ENCODE measurements around the gene THRA.
"Not testable (repeated sequence)": the region's sequence is repeated elsewhere in the genome, so short reads cannot be mapped to it uniquely, and the experiment has no call there.

Gene THRA

DNA sequence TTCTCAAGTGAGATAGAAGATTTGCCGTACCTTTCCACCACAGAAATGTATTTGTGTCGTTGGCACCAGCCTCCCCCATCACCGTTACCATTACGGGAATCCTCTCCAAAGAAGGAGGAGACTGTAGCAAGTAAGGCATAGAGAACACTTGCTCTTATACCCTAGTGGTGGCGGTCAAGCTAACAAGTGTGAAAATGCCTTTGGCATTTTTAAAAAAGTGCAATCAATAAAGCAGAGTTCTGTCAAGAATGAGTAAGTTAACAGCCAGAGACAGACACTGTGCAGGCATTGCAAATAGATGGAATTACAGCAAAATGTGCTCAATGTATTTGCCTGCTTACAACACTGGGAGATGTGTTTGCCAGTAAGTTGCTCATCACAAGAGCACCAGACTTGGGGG is 66.7 kb downstream of the THRA start:
- TF ChIP-seq CTBP1 (IDR thresholded peaks at IDR 0.05; ENCODE audit: borderline replicate concordance) (no peak), ARNT (IDR thresholded peaks at IDR 0.05) (no peak), L3MBTL2 (conservative IDR thresholded peaks at IDR 0.05) (no peak), ZNF384 (IDR thresholded peaks at IDR 0.05) (no peak), FOXA1 (IDR thresholded peaks at IDR 0.05) (no peak)
- TF ChIP-seq, protein P1, sequence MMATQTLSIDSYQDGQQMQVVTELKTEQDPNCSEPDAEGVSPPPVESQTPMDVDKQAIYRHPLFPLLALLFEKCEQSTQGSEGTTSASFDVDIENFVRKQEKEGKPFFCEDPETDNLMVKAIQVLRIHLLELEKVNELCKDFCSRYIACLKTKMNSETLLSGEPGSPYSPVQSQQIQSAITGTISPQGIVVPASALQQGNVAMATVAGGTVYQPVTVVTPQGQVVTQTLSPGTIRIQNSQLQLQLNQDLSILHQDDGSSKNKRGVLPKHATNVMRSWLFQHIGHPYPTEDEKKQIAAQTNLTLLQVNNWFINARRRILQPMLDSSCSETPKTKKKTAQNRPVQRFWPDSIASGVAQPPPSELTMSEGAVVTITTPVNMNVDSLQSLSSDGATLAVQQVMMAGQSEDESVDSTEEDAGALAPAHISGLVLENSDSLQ (IDR thresholded peaks at IDR 0.05): no peak
- CTCF ChIA-PET: interaction anchor here (0.6 kb wide), 1 partner anchor 62 kb away, joined by 3 read pairs; no protein-coding TSS in a partner anchor
- no peak for DNase-seq (ENCODE audit: extremely low spot score)
- POLR2A ChIA-PET: interaction anchor here (10.8 kb wide), 1 partner anchor 9 kb away, joined by 135 read pairs; the partner anchor contains the start of gene CASC3

DNA sequence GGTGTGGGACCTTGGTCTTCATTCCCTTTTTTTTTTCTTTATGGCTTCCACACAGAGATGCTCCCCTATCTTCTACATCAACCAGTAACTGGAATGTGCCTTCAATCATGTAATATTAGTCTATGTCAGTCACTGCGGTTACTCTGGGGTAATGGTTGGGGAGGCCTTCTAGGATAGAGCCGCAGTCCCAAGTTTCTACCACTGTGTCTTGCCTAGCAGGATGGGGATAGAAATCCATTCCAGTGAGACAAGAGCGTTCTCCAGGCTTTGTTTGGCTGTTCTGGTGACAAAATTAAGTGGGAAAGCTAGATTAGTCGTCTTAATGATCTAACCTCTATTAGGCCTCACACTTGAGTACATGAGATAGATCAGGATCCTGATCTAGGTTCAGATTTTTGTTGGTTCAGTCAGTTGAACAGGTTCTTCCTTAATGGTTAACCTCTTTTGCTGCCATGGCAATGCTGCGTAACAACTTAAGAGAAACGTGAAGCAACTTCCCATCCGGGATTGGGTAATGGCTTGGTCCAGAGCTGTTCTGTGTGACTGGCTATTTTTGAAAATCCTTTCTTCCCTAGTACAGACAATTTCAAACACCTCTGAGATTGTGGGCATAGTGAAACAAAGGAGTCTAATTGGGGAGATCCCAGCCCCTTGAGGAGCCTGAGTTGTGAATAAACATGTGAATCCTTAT is 67.7 kb downstream of the THRA start:
- no peak for TF ChIP-seq ELF4 (IDR thresholded peaks at IDR 0.05)
- no peak for TF ChIP-seq FOXA1 (IDR thresholded peaks at IDR 0.05)
- TF ChIP-seq, protein P1 (IDR thresholded peaks at IDR 0.05): no peak
- TF ChIP-seq ZNF384 (IDR thresholded peaks at IDR 0.05): no peak
- no peak for TF ChIP-seq LEF1 (IDR thresholded peaks at IDR 0.05; ENCODE audit: borderline replicate concordance)
- no peak for TF ChIP-seq FOXK2 (IDR thresholded peaks at IDR 0.05)
- TF ChIP-seq NFRKB (IDR thresholded peaks at IDR 0.05): no peak
- no peak for TF ChIP-seq L3MBTL2 (conservative IDR thresholded peaks at IDR 0.05)
- TF ChIP-seq BHLHE40 (IDR thresholded peaks at IDR 0.05; ENCODE audit: borderline replicate concordance): no peak
- TF ChIP-seq FOXM1 (IDR thresholded peaks at IDR 0.05; ENCODE audit: borderline replicate concordance): no peak
- no peak for TF ChIP-seq SUZ12 (IDR thresholded peaks at IDR 0.05)
- TF ChIP-seq SP1 (IDR thresholded peaks at IDR 0.05): no peak
- no peak for TF ChIP-seq HDGF (IDR thresholded peaks at IDR 0.05; ENCODE audit: borderline replicate concordance)
- no peak for TF ChIP-seq TARDBP (IDR thresholded peaks at IDR 0.05)
- TF ChIP-seq ARNT (IDR thresholded peaks at IDR 0.05): no peak
- no peak for TF ChIP-seq CTBP1 (IDR thresholded peaks at IDR 0.05; ENCODE audit: borderline replicate concordance)
- no peak for DNase-seq (ENCODE audit: extremely low spot score)
- ChIA-PET CTCF (interaction anchor here (0.6 kb wide), 1 partner anchor 61 kb away, joined by 3 read pairs; no protein-coding TSS in a partner anchor), POLR2A (interaction anchor here (10.8 kb wide), 1 partner anchor 8 kb away, joined by 135 read pairs; the partner anchor contains the start of gene CASC3)

DNA sequence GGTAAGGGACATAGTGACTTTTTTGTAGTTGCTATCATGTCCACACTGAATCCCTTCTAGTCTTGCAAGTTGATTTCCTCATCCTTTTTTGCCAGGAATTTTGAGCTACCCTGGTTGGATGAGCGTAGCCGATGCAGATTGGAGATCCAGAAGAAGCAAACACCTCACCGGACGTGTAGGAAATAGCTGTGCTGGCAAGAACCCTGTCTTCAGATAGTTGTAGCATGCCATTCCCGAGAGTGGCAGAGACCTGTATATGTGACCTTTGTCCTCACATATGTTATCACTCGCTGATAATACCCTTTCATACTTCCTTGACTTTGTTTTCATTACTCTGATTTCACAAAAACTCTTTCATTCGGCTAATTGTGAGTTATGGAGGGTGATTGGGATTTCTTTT is 71.4 kb downstream of the THRA start:
- no peak for TF ChIP-seq LEF1 (IDR thresholded peaks at IDR 0.05; ENCODE audit: borderline replicate concordance)
- TF ChIP-seq FOXA1 (IDR thresholded peaks at IDR 0.05): no peak
- TF ChIP-seq ELF4 (IDR thresholded peaks at IDR 0.05): no peak
- POLR2A ChIA-PET: interaction anchor here (0.6 to 3.1 kb wide), 3 partner anchors 21 to 1445 kb away, joined by 3 to 15 read pairs (median 3); partner anchors contain the start of gene NR1D1
- DNase-seq (ENCODE audit: extremely low spot score): no peak
- CTCF ChIA-PET: interaction anchor here (2.0 kb wide), 1 partner anchor 22 kb away, joined by 8 read pairs; no protein-coding TSS in a partner anchor

DNA sequence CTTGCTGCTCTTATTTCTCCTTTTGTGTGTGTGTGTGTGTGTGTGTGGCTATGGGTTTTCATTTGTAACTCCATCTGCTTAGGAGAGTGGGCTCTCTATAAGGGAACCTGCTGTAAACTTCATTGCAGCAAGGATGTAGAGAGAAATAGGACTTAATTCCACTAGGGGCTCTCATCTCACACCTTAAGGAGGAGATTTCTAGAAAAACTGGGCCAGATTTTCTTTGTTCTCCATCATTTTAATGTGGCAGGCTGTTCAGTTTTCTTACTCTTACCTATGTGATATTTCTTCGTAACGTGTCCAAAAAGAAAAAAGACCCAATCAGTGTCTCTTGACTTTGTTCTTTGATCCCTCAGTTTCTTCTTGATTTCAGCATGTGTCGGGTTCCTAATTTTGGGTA is 73.1 kb downstream of the THRA start:
- ChIA-PET POLR2A (no interaction called here), CTCF (interaction anchor here (2.0 kb wide), 1 partner anchor 23 kb away, joined by 8 read pairs; no protein-coding TSS in a partner anchor)
- DNase-seq (ENCODE audit: extremely low spot score): no peak
- TF ChIP-seq NFRKB (IDR thresholded peaks at IDR 0.05): no peak
- TF ChIP-seq FOXA1 (IDR thresholded peaks at IDR 0.05): no peak
- no peak for TF ChIP-seq L3MBTL2 (conservative IDR thresholded peaks at IDR 0.05)
- no peak for TF ChIP-seq SUZ12 (IDR thresholded peaks at IDR 0.05)
- TF ChIP-seq FOXK2 (IDR thresholded peaks at IDR 0.05): no peak
- no peak for TF ChIP-seq FOXM1 (IDR thresholded peaks at IDR 0.05; ENCODE audit: borderline replicate concordance)
- TF ChIP-seq ARNT (IDR thresholded peaks at IDR 0.05): no peak
- TF ChIP-seq TARDBP (IDR thresholded peaks at IDR 0.05): no peak
- TF ChIP-seq, protein P1 (IDR thresholded peaks at IDR 0.05): no peak
- no peak for TF ChIP-seq ELF4 (IDR thresholded peaks at IDR 0.05)
- TF ChIP-seq SP1 (IDR thresholded peaks at IDR 0.05): no peak
- TF ChIP-seq HDGF (IDR thresholded peaks at IDR 0.05; ENCODE audit: borderline replicate concordance): no peak
- TF ChIP-seq ZNF384 (IDR thresholded peaks at IDR 0.05): no peak
- no peak for TF ChIP-seq LEF1 (IDR thresholded peaks at IDR 0.05; ENCODE audit: borderline replicate concordance)
- no peak for TF ChIP-seq CTBP1 (IDR thresholded peaks at IDR 0.05; ENCODE audit: borderline replicate concordance)
- TF ChIP-seq BHLHE40 (IDR thresholded peaks at IDR 0.05; ENCODE audit: borderline replicate concordance): no peak

DNA sequence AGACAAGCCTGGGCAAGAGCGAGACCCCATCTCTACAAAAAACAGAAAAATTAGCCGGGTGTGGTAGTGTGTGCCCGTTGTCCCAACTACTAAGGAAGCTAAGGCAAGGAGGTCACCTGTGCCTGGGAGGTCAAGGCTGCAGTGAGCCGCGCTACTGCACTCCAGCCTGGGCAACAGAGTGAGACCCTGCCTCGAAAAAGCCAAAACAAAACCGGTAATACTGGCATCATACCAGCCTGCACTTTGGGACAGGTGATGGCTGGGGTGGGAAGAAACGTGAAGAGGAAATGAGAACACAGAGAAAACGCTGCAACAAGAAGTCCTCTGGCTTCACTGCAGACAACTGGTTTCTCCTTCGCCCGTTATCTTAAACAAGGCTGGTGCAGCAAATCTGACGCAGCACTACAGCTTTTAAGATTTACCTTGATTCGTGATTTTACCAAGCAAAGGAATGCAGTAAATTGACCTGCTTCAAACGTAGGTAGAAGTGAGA is 76.8 kb downstream of the THRA start:
- ChIA-PET CTCF (interaction anchor here (0.6 to 1.4 kb wide), 6 partner anchors 27 to 1997 kb away, joined by 3 to 8 read pairs (median 4); no protein-coding TSS in a partner anchor), POLR2A (interaction anchor here (0.6 to 5.1 kb wide), 24 partner anchors 12 to 202 kb away, joined by 3 to 135 read pairs (median 4); partner anchors contain the start of genes MED24, MSL1, NR1D1 and RAPGEFL1)
- DNase-seq (ENCODE audit: extremely low spot score): no peak
- TF ChIP-seq LEF1 (IDR thresholded peaks at IDR 0.05; ENCODE audit: borderline replicate concordance): no peak
- no peak for TF ChIP-seq ZNF384 (IDR thresholded peaks at IDR 0.05)
- no peak for TF ChIP-seq FOXK2 (IDR thresholded peaks at IDR 0.05)
- TF ChIP-seq CTBP1 (IDR thresholded peaks at IDR 0.05; ENCODE audit: borderline replicate concordance): no peak
- no peak for TF ChIP-seq SP1 (IDR thresholded peaks at IDR 0.05)
- no peak for TF ChIP-seq SUZ12 (IDR thresholded peaks at IDR 0.05)
- TF ChIP-seq L3MBTL2 (conservative IDR thresholded peaks at IDR 0.05): no peak
- TF ChIP-seq FOXA1 (IDR thresholded peaks at IDR 0.05): no peak
- TF ChIP-seq ARNT (IDR thresholded peaks at IDR 0.05): no peak
- TF ChIP-seq FOXM1 (IDR thresholded peaks at IDR 0.05; ENCODE audit: borderline replicate concordance): no peak

DNA sequence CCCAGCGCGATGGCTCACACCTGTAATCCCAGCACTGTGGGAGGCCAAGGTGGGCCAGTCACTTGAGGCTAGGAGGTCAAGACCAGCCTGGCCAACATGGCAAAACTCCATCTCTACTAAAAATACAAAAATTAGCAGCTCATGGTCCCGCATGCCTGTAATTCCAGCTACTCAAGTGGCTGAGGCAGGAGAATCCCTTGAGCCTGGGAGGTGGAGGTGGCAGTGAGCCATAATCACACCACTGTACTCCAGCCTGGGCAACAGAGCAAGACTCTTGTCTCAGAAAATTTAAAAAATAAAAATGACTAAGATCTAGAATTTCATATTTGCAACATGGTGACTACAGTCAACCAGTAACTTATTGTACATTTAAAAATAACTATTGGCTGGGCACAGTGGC is 80.4 kb downstream of the THRA start:
- POLR2A ChIA-PET: interaction anchor here (1.5 kb wide), 1 partner anchor 8 kb away, joined by 5 read pairs; no protein-coding TSS in a partner anchor
- CTCF ChIA-PET: interaction anchor here (0.7 kb wide), 1 partner anchor 152 kb away, joined by 3 read pairs; no protein-coding TSS in a partner anchor
- not testable (repeated sequence) for DNase-seq (ENCODE audit: extremely low spot score)
